IMR-90 (cell line): ENCODE measurements around the gene KCMF1. TPM values are rescaled to one million over a fixed set of nuclear protein-coding genes. Genes with fewer than 3 reads are reported as not detected.

ENCODE experiments used
- ATAC-seq: fragments of 200-7000 bp; cut with Tn5 transposase; 2 replicates; pipeline ENCODE4 v1.9.1; 2020; ENCODE audit warnings: low read depth, mild to moderate bottlenecking, moderate library complexity
- BruUV-seq: library from RNA; stranded (reverse); fragments of 400-500 nt; replicated peaks from 2 replicates; lab custom pipeline; 2021; lab: Mats Ljungman, UMichigan
- CTCF ChIA-PET: fragments of 300-600 bp; formaldehyde crosslinking; extraction: SDS; loops from one replicate; lab custom pipeline; 2021; ENCODE audit warnings: antibody characterized with exemption; lab: Yijun Ruan, JAX
- POLR2A ChIA-PET: fragments of 300-600 bp; sonication (Branson Sonifier 250); formaldehyde crosslinking; loops from one replicate; lab custom pipeline; 2022; ENCODE audit warnings: antibody characterized with exemption; ENCODE audit not compliant: unreplicated experiment; lab: Charles Lee
- DNase-seq: peaks from one replicate; pipeline ENCODE4 v3.0.0; 2013
- H2AFZ ChIP-seq: replicated peaks from 2 replicates; pipeline ENCODE3; 2013; ENCODE audit warnings: low read length, mild to moderate bottlenecking; ENCODE audit not compliant: poor library complexity
- H2AK5ac ChIP-seq: 2 replicates; pipeline ENCODE4 v1.6.1; 2013; ENCODE audit warnings: low read depth, low read length, inconsistent platforms
- H2AK9ac ChIP-seq: replicated peaks from 2 replicates; pipeline ENCODE3; 2013; ENCODE audit warnings: mild to moderate bottlenecking, low read depth, low read length, moderate library complexity; ENCODE audit not compliant: poor library complexity
- H2BK120ac ChIP-seq: 2 replicates; pipeline ENCODE4 v1.6.1; 2013; ENCODE audit warnings: low read depth, low read length, inconsistent platforms
- H2BK15ac ChIP-seq: 3 replicates; pipeline ENCODE4 v1.6.1; 2013; ENCODE audit warnings: low read depth, low read length, inconsistent platforms
- H2BK20ac ChIP-seq: 2 replicates; pipeline ENCODE4 v1.6.1; 2013; ENCODE audit warnings: low read depth, mild to moderate bottlenecking, inconsistent platforms, low read length, moderate library complexity
- H2BK5ac ChIP-seq: 2 replicates; pipeline ENCODE4 v1.6.1; 2013; ENCODE audit warnings: mild to moderate bottlenecking, low read depth, low read length, inconsistent platforms; ENCODE audit not compliant: poor library complexity, severe bottlenecking
- H3K14ac ChIP-seq: replicated peaks from 2 replicates; pipeline ENCODE4 v1.6.1; 2013; ENCODE audit warnings: low read depth, low read length, inconsistent platforms
- H3K18ac ChIP-seq: 2 replicates; pipeline ENCODE4 v1.6.1; 2013; ENCODE audit warnings: low read depth, low read length, control low read depth
- H3K23ac ChIP-seq: 2 replicates; pipeline ENCODE4 v1.6.1; 2013; ENCODE audit warnings: low read depth, low read length, inconsistent platforms
- H3K27ac ChIP-seq: 2 replicates; pipeline ENCODE4 v1.5.1; 2013; ENCODE audit warnings: mild to moderate bottlenecking, control low read depth, low read length; ENCODE audit not compliant: insufficient read depth
- H3K27me3 ChIP-seq: 2 replicates; pipeline ENCODE4 v1.6.1; 2013; ENCODE audit warnings: low read length; ENCODE audit not compliant: control insufficient read depth, insufficient read depth
- H3K36me3 ChIP-seq: 2 replicates; pipeline ENCODE4 v1.6.1; 2013; ENCODE audit warnings: low read length, mixed read lengths; ENCODE audit not compliant: control insufficient read depth, insufficient read depth
- H3K4ac ChIP-seq: 2 replicates; pipeline ENCODE4 v1.6.1; 2013; ENCODE audit warnings: low read depth, low read length, inconsistent platforms
- H3K4me1 ChIP-seq: 2 replicates; pipeline ENCODE4 v1.6.1; 2013; ENCODE audit warnings: low read length, mixed read lengths; ENCODE audit not compliant: control insufficient read depth, insufficient read depth
- H3K4me2 ChIP-seq: 2 replicates; pipeline ENCODE4 v1.6.1; 2013; ENCODE audit warnings: low read depth, mild to moderate bottlenecking, control low read depth, low read length, moderate library complexity
- H3K4me3 ChIP-seq: 2 replicates; pipeline ENCODE4 v1.5.1; 2013; ENCODE audit warnings: low read depth, mild to moderate bottlenecking, control low read depth, low read length, moderate library complexity; ENCODE audit not compliant: insufficient read depth
- H3K56ac ChIP-seq: 2 replicates; pipeline ENCODE4 v1.6.1; 2013; ENCODE audit warnings: low read length, inconsistent platforms; ENCODE audit not compliant: insufficient read depth; ENCODE audit errors: extremely low read depth
- H3K79me1 ChIP-seq, 2 experiments: 2 replicates each; pipeline ENCODE4 v1.6.1; 2013; ENCODE audit warnings: low read length in 2 of 2, inconsistent platforms in 1 of 2, low read depth in 1 of 2
- H3K9ac ChIP-seq: 2 replicates; pipeline ENCODE4 v1.6.1; 2013; ENCODE audit warnings: low read depth, low read length, control low read depth
- H3K9me1 ChIP-seq: 2 replicates; pipeline ENCODE4 v1.6.1; 2013; ENCODE audit warnings: low read length, inconsistent platforms; ENCODE audit not compliant: insufficient read depth
- H3K9me3 ChIP-seq: 2 replicates; pipeline ENCODE4 v1.6.1; 2013; ENCODE audit warnings: low read length; ENCODE audit not compliant: control insufficient read depth, insufficient read depth
- H4K20me1 ChIP-seq: 2 replicates; pipeline ENCODE4 v1.6.1; 2013; ENCODE audit warnings: low read length, inconsistent platforms; ENCODE audit not compliant: insufficient read depth
- H4K5ac ChIP-seq: 2 replicates; pipeline ENCODE4 v1.6.1; 2013; ENCODE audit warnings: mild to moderate bottlenecking, low read depth, low read length, control low read depth
- H4K8ac ChIP-seq, 2 experiments: 2 replicates each; pipeline ENCODE4 v1.6.1; 2013; ENCODE audit warnings: low read depth in 2 of 2, low read length in 2 of 2, control low read depth in 1 of 2, inconsistent platforms in 1 of 2
- H4K91ac ChIP-seq: 2 replicates; pipeline ENCODE4 v1.6.1; 2013; ENCODE audit warnings: low read depth, low read length, inconsistent platforms; ENCODE audit not compliant: insufficient read depth
- BHLHE40 ChIP-seq: fragments of 150-350 bp; IDR thresholded peaks from 2 replicates; pipeline ENCODE4 v1.6.1; 2016; ENCODE audit warnings: mild to moderate bottlenecking, low read depth, low read length
- ELK1 ChIP-seq: fragments of 150-350 bp; IDR thresholded peaks from 2 replicates; pipeline ENCODE4 v1.6.1; 2016; ENCODE audit warnings: low read depth, mild to moderate bottlenecking, low read length, moderate library complexity, borderline replicate concordance
- MAZ ChIP-seq: IDR thresholded peaks from 2 replicates; pipeline ENCODE4 v1.6.1; 2012; ENCODE audit warnings: low read depth, mild to moderate bottlenecking, low read length, improper control_type of control experiment, moderate library complexity, borderline replicate concordance
- POLR2A ChIP-seq: IDR thresholded peaks from 2 replicates; pipeline ENCODE4 v1.6.1; 2012; ENCODE audit warnings: mild to moderate bottlenecking, low read depth, low read length
- RCOR1 ChIP-seq: IDR thresholded peaks from 2 replicates; pipeline ENCODE4 v1.6.1; 2012; ENCODE audit warnings: mild to moderate bottlenecking, low read length, improper control_type of control experiment; ENCODE audit not compliant: insufficient replicate concordance
- SMC3 ChIP-seq: fragments of 150-350 bp; IDR thresholded peaks from 2 replicates; pipeline ENCODE4 v1.6.1; 2016; ENCODE audit warnings: low read depth, mild to moderate bottlenecking, antibody characterized with exemption, low read length, moderate library complexity
- WGBS, 2 experiments: methylation state at CpG; one replicate each; pipeline versions ENCODE4 v1.1.5 to v1.1.7; 2013; ENCODE audit warnings: missing lambda C conversion rate in 2 of 2; ENCODE audit not compliant: insufficient read length in 1 of 2; ENCODE audit errors: extremely low coverage in 2 of 2; 5-methylcytosine and 5-hydroxymethylcytosine counted together
- dilution Hi-C: fragments of 300-500 bp; cut with HindIII; formaldehyde crosslinking; loops from one replicate; pipeline ENCODE4 v1.14.3; 2018; ENCODE audit warnings: low sequenced_read_pairs; ENCODE audit not compliant: unreplicated experiment
- in situ Hi-C: fragments of 300-500 bp; cut with MboI; formaldehyde crosslinking; loops from 3 replicates; pipeline ENCODE4 v1.14.3; 2019; ENCODE audit warnings: low sequenced_read_pairs, inconsistent platforms, mixed read lengths
- intact Hi-C: fragments of 100-400 bp; cut with micrococcal nuclease; formaldehyde crosslinking; loops from 2 replicates; pipeline ENCODE4 v1.10.0; 2022
- polyA plus RNA-seq, 3 experiments: library from polyadenylated mRNA; depleted of rRNA; stranded (reverse); fragments of >200 nt; gene quantifications; 2 replicates each; pipeline ENCODE4 v1.2.3, GENCODE V29; 2012; ENCODE audit warnings: low replicate concordance in 1 of 3
- total RNA-seq: library from RNA; depleted of rRNA; stranded (reverse); fragments of >200 nt; gene quantifications from 2 replicates; pipeline ENCODE4 v1.2.3, GENCODE V29; 2012
- TF ChIP-seq, protein P1 (sequence below): conservative IDR thresholded peaks from 2 replicates; pipeline ENCODE4 v1.5.1; 2012; ENCODE audit warnings: mild to moderate bottlenecking, low read depth, low read length, improper control_type of control experiment
- TF ChIP-seq, protein P2 (sequence below): fragments of 150-350 bp; IDR thresholded peaks from 2 replicates; pipeline ENCODE4 v1.6.1; 2017; ENCODE audit warnings: mild to moderate bottlenecking, antibody characterized with exemption, low read length, low read depth

Gene KCMF1
- total and polyA plus RNA-seq, 2 of the 4 experiments (the other 2 are of a cell fraction): 49.9 to 108 TPM

DNA sequence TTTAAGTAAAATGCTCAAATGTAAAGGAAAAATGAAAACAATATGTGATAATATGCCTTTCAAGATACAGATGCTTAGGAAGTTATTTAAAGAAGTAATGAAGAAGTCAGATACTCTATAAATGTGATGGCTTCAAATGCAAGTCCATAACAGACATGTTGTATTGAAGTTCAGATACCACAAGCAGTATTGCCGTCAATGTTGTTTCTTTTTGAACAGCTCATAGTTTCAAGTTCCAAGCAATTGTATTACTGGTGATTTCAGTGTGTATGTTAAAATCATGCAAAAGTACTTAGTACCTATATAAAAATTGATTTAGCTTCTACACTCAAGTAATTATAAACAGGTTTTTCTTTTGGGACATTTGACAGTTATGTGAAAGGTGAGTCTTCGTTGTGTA lies 24.9 kb downstream of the KCMF1 start:
- no peak for TF ChIP-seq POLR2A
- no peak for TF ChIP-seq ELK1
- no peak for TF ChIP-seq MAZ
- no peak for TF ChIP-seq SMC3
- no peak for TF ChIP-seq BHLHE40
- TF ChIP-seq, protein P1, sequence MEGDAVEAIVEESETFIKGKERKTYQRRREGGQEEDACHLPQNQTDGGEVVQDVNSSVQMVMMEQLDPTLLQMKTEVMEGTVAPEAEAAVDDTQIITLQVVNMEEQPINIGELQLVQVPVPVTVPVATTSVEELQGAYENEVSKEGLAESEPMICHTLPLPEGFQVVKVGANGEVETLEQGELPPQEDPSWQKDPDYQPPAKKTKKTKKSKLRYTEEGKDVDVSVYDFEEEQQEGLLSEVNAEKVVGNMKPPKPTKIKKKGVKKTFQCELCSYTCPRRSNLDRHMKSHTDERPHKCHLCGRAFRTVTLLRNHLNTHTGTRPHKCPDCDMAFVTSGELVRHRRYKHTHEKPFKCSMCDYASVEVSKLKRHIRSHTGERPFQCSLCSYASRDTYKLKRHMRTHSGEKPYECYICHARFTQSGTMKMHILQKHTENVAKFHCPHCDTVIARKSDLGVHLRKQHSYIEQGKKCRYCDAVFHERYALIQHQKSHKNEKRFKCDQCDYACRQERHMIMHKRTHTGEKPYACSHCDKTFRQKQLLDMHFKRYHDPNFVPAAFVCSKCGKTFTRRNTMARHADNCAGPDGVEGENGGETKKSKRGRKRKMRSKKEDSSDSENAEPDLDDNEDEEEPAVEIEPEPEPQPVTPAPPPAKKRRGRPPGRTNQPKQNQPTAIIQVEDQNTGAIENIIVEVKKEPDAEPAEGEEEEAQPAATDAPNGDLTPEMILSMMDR: no peak
- TF ChIP-seq, protein P2, sequence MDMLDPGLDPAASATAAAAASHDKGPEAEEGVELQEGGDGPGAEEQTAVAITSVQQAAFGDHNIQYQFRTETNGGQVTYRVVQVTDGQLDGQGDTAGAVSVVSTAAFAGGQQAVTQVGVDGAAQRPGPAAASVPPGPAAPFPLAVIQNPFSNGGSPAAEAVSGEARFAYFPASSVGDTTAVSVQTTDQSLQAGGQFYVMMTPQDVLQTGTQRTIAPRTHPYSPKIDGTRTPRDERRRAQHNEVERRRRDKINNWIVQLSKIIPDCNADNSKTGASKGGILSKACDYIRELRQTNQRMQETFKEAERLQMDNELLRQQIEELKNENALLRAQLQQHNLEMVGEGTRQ: no peak
- TF ChIP-seq RCOR1: no peak
- Histone ChIP-seq H2BK120ac (no peak overlapping the region), H4K5ac (no peak overlapping the region), H3K4me1 (peaks cover 15% of the 10 kb centered on the region), H4K91ac (no peak overlapping the region), H3K18ac (peak overlapping the region; percentile 56; the same call in 1 of the 2 replicates), H2AFZ (no peak overlapping the region), H3K9me1 (peaks cover 8% of the 10 kb centered on the region), H3K4me3 (no peak overlapping the region), H4K8ac (no peak overlapping the region; a peak in 1 of 4 replicates), H3K56ac (no peak overlapping the region), H3K23ac (peak overlapping the region; percentile 79; the same call in 1 of the 2 replicates), H2BK15ac (no peak overlapping the region), H3K4ac (no peak overlapping the region), H4K20me1 (peaks cover 48% of the 10 kb centered on the region), H3K9me3 (no peaks in the 10 kb centered on the region), H3K27me3 (no peaks in the 10 kb centered on the region), H2BK5ac (peak overlapping the region; percentile 77), H3K9ac (no peak overlapping the region), H3K79me1 (peaks cover 4 to 39% of the 10 kb centered on the region in 2 experiments), H3K4me2 (no peak overlapping the region; the same call in 1 of the 2 replicates), H3K14ac (no peak overlapping the region), H3K36me3 (no peaks in the 10 kb centered on the region), H2AK9ac (no peak overlapping the region), H3K27ac (peak overlapping the region; percentile 24; the same call in 1 of the 2 replicates), H2BK20ac (peak overlapping the region; percentile 33; the same call in 1 of the 2 replicates), H2AK5ac (no peak overlapping the region)
- intact Hi-C loops: loop anchor here (1.0 to 10.0 kb wide), 2 partner anchors 11 to 919 kb away; no protein-coding TSS in a partner anchor
- ChIA-PET CTCF (no interaction called here), POLR2A (interaction anchor here (0.5 kb wide), 1 partner anchor 12 kb away, joined by 10 read pairs; no protein-coding TSS in a partner anchor)
- no CpG with 5 or more reads among the region's 2 CpGs for WGBS, 2 experiments
- BruUV-seq: no TSS peak
- DNase-seq (no peak), ATAC-seq (no peak)
- dilution Hi-C loops: no loop called here
- in situ Hi-C loops: no loop called here
